Kidney tubule cell (primary cell): ENCODE data around the gene DDIAS.
"Not testable (repeated sequence)": the region's sequence is repeated elsewhere in the genome, so short reads cannot be mapped to it uniquely, and the experiment has no call there.

Experiments used
- DNase-seq: peaks from one replicate; pipeline ENCODE4 v3.0.0-alpha.2; 2018; ENCODE audit warnings: low spot score

Gene DDIAS

DNA sequence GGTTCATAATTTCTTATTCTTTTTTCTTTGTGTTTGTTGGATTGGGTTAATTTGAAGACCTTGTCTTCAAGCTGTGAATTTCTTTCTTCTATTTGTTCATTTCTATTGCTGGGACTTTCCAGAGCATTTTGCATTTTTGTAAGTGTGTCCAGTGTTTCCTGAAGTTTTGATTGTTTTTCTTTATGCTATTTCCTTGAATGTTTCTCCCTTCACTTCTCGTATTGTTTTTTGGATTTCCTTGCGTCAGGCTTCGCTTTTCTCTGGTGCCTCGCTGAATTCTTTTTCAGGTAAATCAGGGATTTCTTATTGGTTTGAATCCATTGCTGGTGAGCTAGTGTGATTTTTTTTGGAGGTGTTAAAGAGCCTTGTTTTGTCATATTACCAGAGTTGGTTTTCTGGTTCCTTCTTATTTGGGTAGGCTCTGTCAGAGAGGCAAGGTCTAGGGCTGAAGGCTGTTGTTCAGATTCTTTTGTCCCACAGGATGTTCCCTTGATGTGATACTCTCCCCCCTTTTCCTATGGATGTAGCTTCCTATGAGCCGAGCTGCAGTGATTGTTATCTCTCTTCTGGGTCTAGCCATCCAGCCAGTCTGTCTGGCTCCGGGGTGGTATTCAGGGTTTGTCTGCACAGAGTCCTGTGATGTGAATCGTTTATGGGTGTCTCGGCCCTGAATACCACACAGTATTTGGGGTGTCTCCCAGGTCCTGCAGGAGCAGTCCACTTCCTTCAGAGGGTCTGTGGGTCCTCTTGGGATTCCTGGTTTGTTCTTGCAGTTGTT, 21.0 kb downstream of the DDIAS start:
- not testable (repeated sequence) for DNase-seq

DNA sequence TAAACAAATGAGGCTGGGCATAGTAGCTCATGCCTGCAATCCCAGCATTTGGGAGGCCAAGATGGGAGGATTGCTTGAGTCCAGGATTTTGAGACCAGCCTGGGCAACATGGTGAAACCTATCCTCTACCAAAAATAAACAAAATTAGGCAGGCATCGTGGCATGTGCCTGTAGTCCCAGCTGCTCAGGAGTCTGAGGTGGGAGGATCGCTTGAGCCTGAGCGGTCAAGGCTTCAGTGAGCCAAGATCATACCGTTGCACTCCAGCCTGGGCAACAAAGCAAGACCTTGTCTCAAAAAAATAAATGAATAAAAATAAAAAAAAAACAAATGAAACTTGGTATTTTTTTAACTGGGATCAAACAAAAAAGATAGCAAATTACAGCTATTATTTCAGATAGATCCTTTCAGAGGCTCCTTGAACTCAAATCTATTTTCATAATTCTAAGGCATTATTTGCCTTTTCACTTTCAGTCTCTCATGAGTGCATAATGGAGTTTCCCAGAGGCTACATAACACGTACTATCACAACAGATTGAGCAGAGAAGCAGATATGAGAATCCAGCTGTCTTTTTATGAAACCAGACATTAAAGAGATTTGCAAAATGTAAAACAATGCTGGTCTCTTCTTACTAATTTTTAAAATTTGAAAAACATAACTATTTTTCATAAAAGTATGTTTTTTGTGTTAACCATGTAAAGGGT, 23.1 kb downstream of the DDIAS start:
- no peak for DNase-seq

DNA sequence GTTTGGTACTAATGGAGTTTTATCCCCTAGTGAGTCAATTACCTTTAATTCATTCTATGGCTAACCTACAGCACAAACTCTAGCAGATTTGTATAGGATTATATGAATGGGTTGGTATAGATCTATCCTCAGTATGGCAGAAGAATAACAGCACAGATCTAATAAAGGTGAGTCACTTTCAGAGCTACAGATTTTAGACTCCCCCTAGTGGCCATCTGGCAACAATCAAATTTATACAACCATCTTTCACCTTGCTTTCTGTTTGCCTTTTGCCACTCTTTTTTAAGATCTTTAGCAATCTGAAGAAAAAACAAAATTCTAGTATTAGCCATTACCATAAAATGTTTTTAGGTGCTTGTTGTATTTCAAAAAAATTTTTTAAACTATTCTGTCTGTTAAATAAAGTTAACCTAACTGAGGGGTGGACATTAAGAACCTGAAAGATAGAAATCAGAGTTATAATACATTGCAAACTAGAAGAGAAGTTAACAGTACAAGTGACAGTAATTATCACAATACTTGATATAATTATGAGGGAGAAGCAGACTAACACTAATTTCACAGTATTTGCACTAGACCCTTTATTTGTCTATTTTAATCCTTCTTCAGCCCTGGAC, 25.8 kb downstream of the DDIAS start:
- DNase-seq, result peak; percentile 69

DNA sequence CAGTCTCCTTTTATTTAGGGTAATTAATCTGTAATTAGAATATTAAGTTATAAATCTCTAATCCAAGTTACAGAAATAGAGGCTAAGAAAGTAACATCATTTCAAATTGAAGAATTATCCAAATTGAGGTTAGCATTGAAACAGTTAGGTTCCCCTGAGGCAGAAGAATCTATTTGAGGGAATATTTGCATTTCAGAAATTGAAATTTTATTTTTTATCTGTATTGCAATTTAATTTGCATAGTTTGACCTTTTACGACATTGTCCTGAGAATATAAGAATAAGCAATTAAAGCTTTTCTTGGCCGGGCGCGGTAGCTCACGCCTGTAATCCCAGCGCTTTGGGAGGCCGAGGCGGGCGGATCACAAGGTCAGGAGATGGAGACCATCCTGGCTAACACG, 27.6 kb downstream of the DDIAS start:
- no peak for DNase-seq

DNA sequence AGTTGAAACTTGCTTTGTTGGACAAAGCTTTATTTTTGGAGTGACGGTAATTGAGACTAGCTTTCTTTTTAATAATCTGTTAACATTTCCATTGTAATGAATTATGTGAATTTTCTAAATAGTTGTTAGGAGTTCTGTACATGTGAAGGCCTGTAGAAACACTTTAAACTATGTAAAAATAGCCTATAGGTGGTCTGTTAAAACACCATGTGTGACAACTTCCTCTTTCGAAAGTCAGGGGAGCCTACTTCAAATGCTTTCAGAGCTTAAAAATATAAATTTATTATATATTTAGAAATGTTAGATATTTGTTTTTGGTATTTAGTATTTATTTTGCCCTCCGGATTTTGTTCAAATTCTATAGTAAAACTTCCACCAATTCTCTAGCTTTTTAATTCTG, 28.7 kb downstream of the DDIAS start:
- no peak for DNase-seq

DNA sequence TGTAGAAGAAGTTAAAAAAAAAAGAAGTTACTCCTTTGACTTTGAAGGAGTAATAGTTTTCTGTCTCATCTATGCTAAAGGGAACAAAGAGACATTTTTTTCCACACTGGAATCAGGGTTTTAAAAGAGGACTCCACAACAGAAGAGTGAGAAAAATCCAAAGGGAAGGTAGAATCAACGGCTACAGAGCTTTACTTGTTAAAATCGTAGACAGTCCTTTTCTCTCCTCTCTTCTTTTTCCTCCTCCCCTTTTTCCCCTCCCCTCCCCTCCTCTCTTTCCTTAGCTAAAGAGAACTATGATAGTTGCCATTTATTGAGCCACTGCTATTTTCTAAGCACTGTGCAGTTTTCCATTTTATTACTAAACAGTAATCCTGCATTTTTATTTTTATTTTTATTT, 29.2 kb downstream of the DDIAS start:
- no peak for DNase-seq

DNA sequence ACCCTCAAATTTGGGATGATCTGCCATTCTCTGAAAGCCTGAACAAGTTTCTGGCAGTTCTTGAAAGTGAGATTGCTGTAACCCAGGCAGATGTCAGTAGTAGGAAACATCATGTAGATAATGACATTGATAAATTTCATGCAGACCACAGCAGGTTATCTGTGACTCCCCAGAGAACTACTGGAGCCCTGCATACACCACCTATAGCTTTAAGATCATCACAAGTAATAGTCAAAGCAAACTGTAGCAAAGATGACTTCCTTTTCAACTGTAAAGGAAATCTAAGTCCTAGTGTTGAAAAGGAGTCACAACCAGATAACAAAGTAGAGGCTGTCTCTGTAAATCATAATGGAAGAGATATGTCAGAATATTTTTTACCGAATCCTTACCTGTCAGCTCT, 31.0 kb downstream of the DDIAS start:
- no peak for DNase-seq

DNA sequence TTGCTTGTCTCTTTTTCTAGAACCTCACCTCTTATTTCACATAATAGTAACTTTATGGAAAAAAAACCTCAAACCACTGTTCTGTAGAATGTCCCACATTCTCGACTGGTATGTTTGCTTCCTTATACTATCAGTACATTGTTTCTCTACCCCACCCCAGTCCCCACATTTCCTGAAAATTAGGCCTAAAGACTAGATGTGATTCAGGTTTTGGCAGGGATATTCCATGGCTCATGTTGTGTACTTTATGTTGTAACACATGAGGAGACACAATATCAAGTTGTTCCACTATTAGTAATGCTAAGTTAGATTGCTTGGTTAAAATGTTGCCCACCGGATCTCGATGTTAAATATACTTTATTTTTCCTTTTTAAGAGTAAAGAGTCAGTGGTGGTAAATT, 34.7 kb downstream of the DDIAS start:
- DNase-seq, result no peak

DNA sequence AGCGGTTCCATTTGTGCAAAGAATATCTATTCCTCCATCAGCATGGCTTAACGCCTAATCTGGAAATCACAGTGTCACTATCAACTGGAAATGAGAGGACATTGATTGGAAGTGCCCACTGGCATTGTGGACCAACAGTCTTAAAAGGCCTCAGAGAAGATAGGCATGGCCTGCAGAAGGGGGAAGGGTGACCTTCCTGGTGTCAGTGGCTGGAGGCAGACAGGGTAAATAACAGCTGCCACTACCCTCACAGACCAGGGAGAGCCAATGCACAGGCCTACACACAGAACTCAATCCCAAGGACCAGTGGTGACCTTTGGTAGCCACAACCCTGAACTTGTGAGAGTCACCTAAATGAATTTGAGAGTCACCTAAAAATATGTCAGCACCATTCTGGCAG, 36.0 kb downstream of the DDIAS start:
- DNase-seq, result no peak

DNA sequence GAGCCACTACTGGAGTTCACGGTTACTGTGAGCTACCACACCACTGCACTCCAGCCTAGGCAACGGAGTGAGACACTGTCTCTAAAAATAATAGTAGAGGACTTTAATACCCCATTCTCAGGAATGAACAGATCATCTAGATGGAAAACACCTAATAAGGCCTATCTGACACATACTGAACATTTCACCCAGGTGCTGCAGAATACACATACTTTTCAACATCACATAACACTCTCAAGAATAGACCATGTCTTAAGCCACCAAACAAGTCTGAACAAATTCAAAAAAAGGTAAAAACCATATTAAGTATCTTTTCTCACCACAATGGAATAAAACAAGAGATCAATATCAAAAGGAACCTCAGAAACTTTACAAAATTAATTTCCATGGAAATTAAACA, 37.9 kb downstream of the DDIAS start:
- no peak for DNase-seq

DNA sequence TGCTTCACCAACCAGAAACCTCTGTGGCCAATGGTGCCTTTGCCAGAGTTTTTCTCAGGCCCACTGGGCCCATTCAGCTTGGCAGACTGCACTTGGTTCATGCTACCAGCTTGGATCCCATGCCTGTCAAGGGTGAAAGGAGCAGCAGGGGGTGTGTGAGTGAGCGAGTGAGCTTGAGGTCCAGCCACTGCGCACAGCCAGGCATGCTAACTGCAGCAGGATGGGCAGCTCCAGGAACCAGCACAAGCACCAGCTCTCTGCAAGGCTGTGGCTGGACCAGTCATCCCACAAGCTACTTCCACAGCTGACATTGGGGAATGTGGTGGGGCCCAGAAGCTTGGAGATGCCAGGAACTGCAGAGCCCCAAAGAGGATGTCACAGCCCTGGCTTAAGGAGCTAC, 40.8 kb downstream of the DDIAS start:
- no peak for DNase-seq

DNA sequence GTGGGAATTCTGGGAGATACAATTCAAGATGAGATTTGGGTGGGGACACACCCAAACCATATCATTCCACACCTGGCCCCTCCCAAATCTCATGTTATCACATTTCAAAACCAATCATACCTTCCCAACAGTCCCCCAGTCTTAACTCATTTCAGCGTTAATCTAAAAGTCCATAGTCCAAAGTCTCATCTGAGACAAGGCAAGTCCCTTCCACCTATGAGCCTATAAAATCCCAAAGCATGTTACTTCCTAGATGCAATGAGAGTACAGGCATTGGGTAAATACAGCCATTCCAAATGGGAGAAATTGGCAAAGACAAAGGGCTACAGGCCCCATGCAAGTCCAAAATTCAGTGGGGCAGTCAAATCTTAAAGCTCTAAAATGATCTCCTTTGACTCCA, 41.9 kb downstream of the DDIAS start:
- not testable (repeated sequence) for DNase-seq

DNA sequence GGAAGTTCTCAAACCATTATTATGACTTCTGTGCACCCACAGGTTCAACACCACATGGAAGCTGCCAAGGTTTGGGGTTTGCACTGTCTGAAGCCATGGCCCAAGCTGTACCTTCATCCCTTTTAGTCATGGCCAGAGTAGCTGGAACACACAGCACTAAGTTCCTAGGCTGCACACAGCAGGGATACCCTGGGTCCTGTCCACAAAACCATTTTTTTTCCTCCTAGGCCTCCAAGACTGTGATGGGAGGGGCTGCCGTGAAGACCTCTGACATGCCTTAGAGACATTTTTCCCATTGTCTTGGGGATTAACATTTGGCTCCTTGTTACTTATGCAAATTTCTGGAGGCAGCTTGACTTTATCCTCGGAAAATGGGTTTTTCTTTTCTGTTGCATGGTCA, 42.7 kb downstream of the DDIAS start:
- DNase-seq, result no peak

DNA sequence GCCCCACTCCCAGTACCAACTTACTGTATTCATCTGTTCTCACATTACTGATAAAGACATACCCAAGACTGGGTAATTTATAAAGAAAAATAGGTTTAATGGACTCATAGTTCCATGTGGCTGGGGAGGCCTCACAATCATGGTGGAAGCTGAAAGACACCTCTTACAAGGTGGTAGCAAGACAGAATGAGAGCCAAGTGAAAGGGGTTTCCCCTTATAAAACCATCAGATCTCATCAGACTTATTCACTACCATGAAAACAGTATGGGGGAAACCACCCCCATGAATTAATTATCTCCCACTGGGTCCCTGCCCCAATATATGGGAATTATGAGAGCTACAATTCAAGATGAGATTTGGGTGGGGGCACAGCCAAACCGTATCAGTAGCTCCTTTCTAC, 43.5 kb downstream of the DDIAS start:
- DNase-seq, result not testable (repeated sequence)

DNA sequence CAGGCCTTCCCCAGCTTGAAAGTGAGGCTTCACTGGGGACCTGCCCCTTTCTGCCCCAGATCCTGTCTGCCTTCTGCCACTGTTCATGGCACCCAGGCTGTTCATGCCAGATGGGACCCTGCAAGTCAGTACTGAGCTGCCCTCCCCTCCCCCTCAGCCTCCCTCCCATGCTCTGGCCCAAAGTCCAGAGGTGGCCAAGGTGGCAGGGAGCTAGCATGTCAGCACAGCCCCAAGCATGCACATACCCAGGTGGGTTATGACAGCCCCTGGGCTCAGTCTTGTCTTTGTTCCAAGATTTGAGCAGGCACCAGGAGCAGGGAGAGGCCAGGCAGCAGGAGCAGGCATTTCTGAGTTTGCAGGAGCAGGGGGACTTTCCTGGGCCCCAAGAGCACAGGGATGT, 44.1 kb downstream of the DDIAS start:
- DNase-seq, result no peak

DNA sequence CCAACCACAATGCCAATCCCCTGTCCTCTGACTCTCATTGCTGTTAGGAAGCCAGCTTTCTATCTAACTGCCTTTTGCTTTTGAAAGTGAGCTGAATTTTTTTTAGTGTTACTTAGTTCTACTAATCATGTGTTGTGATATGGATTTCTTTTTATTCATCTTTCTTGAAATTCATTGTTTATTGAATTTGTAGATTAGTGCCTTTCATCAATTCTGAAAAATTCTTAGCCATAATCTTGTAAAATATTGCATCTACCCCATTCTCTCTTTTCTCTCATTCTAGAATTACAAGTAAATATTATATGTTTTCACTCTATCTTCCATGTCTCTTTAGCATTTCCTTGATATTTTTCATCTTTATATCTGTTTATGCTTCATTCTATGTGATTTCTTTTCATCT, 47.8 kb downstream of the DDIAS start:
- no peak for DNase-seq

DNA sequence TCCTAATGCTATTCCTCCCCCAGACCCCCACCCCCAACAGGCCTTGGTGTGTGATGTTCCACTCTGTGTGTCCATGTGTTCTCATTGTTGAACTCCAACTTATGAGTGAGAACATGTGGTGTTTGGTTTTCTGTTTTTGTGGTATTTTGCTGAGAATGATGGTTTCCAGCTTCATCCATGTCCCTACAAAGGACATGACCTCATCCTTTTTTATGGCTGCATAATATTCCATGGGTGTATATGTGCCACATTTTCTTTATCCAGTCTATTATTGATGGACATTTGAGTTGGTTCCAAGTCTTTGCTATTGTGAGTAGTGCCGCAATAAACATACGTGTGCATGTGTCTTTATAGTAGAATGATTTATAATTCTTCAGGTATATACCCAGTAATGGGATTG, 49.0 kb downstream of the DDIAS start:
- DNase-seq, result not testable (repeated sequence)

DNA sequence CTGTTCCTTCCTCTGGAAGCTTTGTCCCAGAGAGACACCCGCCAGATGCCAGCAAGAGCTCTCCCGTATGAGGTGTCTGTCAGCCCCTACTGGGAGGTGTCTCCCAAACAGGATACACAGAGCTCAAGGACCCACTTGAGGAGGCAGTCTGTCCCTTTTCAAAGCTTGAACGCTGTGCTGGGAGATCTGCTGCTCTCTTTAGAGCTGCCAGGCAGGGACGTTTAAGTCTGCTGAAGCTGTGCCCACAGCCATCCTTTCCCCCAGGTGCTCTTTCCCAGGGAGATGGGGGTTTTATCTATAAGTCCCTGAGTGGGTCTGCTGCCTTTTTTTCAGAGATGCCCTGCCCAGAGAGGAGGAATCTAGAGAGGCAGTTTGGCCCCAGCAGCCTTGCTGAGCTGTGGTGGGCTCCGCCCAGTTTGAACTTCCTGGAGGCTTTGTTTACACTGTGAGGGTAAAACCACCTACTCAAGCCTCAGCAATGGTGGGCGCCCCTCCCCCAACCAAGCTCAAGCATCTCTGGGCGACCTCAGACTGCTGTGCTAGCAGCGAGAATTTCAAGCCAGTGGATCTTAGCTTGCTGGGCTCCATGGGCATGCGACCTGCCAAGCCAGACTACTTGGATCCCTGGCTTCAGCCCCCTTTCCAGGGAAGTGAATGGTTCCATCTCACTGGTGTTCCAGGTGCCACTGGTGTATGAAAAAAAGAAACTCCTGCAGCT, 54.4 kb downstream of the DDIAS start:
- peak; percentile 4 for DNase-seq

DNA sequence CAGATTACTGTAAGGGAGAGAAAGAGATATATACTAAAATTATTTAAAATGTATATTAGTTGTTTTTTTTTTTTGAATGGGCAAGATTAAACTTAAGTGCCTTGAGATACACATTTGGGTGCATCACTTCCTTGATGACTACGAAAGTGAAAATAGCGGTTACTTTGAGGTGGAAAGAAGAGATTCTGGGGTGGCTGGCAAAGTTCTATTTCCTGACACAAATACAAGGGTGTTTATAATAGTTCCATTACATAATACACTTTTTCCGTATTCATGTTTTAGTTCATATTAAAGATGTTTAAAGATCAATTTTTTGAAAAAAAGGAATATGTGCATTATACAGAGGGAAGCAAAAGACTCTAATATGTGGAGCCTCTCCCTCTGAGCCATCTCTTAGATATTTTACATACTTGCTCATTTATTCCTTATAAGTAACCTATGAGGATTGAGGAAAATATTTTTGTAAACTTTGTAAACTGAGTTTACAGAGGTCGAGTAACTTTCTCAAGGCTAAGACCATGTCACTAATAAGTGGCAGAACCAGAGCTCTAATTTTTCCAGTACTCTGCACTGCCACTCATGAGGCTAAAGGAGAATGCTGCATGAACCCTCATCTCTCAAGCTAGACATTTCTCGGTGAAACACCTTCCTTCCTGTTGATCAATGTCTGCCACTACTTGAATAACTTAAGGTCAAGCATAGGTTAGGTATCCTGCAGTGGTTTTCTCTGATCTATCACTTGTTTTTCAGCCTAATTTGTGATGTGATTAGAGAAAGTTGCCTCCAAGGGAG, 58.6 kb downstream of the DDIAS start:
- DNase-seq, result no peak

DNA sequence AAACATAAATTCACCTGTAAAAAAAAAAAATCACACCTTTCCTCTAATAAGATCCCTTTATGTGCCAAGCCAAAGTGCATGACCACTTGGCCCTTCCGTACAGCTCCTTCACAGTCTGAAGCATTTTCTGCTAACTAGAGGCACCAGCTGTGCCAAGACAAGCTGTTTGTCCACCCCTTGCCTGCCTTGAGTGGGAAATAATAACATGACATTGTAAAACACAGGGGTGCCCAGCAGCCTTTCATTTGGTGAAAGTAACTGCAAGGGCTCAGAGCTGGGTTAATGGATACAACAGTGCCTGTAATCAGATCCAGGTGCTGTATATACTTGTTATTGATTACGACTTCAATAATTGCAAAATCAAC, 59.2 kb downstream of the DDIAS start:
- no peak for DNase-seq

DNA sequence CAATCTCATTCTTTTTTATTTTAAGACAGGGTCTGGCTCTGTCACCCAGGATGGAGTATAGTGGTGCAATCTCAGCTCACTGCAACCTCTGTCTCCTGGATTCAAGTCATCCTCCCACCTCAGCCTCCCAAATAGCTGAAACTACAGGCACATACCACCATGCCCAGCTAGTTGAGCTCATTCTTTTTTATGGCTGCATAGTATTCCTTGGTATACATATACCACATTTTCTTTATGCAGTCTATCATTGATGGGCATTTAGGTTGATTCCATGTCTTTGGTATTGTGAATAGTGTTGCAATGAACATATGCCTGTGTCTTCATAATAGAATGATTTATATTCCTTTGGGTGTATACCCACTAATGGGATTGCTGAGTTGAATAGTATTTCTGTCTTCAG, 60.5 kb downstream of the DDIAS start:
- not testable (repeated sequence) for DNase-seq

DNA sequence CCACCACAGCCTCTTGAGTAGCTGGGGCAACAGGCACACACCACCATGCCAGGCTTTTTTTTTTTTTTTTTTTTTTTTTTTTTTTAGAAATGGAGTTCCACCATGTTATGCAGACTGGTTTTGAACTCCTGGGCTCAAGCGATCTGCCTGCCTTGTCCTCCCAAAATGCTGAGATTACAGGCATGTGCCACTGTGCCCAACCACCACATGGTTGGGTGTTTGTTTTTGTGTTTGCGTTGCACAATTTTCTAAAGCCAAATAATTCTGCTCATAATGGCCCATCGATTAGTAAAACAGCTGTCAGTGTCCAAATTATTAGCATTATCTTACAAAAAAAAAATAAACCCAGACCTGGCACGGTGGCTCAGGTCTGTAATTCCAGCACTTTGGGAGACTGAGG, 65.8 kb downstream of the DDIAS start:
- no peak for DNase-seq
